Measurements from ENCODE around the gene AGAP1. TPM values are rescaled to one million over a fixed set of nuclear protein-coding genes. Genes with fewer than 3 reads are reported as not detected.

Gene AGAP1
- total RNA-seq, 2 donors from 2014 or later, result 32.8 to 34.7 TPM

DNA sequence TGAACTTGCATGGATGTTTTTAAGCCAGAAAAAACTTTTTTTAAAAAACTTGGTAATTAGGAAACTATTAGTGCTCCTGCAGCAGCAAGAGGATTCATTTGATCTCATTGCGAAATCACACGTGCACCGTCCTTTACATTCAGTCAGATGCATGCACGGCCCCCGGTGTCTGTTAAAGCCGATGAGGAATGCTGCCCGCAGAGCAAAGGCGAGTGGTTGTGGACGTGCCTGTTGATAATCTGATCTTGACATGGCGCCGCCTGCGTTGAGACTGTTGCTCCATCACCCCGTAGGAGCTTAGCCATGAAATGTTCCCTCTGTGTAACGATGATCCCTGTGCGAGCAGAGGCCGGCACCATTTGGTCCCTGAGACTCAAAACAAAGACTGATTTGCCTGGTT, 374.4 kb downstream of the AGAP1 start:
- Histone ChIP-seq H3K9me3 (ENCODE audit: control insufficient read depth, low read length) (no peaks in the 10 kb centered on the region), H3K4me3 (ENCODE audit: low read length) (no peak overlapping the region), H3K27ac (ENCODE audit: low read depth, low read length) (no peak overlapping the region), H3K9ac (ENCODE audit: extremely low read depth, low read length, poor library complexity, severe bottlenecking) (no peak overlapping the region), H3K4me1 (ENCODE audit: control insufficient read depth, insufficient read depth, low read length) (no peaks in the 10 kb centered on the region), H3K36me3 (ENCODE audit: control insufficient read depth, insufficient read depth, low read length) (no peaks in the 10 kb centered on the region), H3K27me3 (ENCODE audit: control insufficient read depth, insufficient read depth, low read length, poor library complexity, severe bottlenecking) (no peaks in the 10 kb centered on the region)
- Mint-ChIP-seq H3K9me3 (peaks cover 8% of the 10 kb centered on the region), H3K4me3 (no peak overlapping the region), H3K27me3 (ENCODE audit: insufficient read depth) (no peaks in the 10 kb centered on the region), H3K4me1 (peaks cover 3% of the 10 kb centered on the region), H3K27ac (no peak overlapping the region), H3K36me3 (ENCODE audit: low read depth) (peaks cover 11% of the 10 kb centered on the region)
- TF ChIP-seq, protein P1, sequence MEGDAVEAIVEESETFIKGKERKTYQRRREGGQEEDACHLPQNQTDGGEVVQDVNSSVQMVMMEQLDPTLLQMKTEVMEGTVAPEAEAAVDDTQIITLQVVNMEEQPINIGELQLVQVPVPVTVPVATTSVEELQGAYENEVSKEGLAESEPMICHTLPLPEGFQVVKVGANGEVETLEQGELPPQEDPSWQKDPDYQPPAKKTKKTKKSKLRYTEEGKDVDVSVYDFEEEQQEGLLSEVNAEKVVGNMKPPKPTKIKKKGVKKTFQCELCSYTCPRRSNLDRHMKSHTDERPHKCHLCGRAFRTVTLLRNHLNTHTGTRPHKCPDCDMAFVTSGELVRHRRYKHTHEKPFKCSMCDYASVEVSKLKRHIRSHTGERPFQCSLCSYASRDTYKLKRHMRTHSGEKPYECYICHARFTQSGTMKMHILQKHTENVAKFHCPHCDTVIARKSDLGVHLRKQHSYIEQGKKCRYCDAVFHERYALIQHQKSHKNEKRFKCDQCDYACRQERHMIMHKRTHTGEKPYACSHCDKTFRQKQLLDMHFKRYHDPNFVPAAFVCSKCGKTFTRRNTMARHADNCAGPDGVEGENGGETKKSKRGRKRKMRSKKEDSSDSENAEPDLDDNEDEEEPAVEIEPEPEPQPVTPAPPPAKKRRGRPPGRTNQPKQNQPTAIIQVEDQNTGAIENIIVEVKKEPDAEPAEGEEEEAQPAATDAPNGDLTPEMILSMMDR (conservative IDR thresholded peaks at IDR 0.05), result no peak
- no peak for DNase-seq
- WGBS, 2 experiments (ENCODE audit: insufficient coverage in 1 of 2, insufficient read length in 1 of 2), result 95 to 96% methylated on average over 15 to 16 of the region's 16 CpGs

DNA sequence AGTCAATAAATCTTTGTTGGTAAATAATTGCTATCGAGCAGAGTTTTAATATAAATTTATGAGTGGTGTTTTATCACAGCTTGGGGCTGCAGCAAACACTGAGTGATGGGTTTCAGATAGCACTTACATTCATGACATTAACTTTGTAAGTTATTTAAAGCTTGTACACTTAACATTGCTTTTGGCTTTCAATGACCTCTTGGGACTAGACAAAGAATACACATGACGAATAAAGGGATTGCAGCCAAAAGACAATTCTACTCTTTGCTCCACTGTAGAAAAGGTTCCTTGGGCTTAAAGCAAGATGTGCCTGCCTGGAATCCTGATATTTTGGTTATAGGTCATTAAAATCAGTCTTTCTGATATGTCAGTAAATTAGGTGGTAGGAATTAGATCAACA, 374.8 kb downstream of the AGAP1 start:
- Mint-ChIP-seq H3K27ac (no peak overlapping the region), H3K4me1 (peaks cover 3% of the 10 kb centered on the region), H3K9me3 (peaks cover 8% of the 10 kb centered on the region), H3K27me3 (ENCODE audit: insufficient read depth) (no peaks in the 10 kb centered on the region), H3K4me3 (no peak overlapping the region), H3K36me3 (ENCODE audit: low read depth) (peaks cover 11% of the 10 kb centered on the region)
- no peak for DNase-seq
- no peak overlapping the region for H3K9ac ChIP-seq (ENCODE audit: extremely low read depth, low read length, poor library complexity, severe bottlenecking)
- H3K9me3 ChIP-seq (ENCODE audit: control insufficient read depth, low read length), result no peaks in the 10 kb centered on the region
- TF ChIP-seq, protein P1 (conservative IDR thresholded peaks at IDR 0.05), result no peak
- H3K4me3 ChIP-seq (ENCODE audit: low read length), result no peak overlapping the region
- WGBS, 2 experiments (ENCODE audit: insufficient coverage in 1 of 2, insufficient read length in 1 of 2), result 90 to 100% methylated on average over 1 to 2 of the region's 2 CpGs
- H3K27me3 ChIP-seq (ENCODE audit: control insufficient read depth, insufficient read depth, low read length, poor library complexity, severe bottlenecking), result no peaks in the 10 kb centered on the region
- no peak overlapping the region for H3K27ac ChIP-seq (ENCODE audit: low read depth, low read length)
- no peaks in the 10 kb centered on the region for H3K36me3 ChIP-seq (ENCODE audit: control insufficient read depth, insufficient read depth, low read length)
- no peaks in the 10 kb centered on the region for H3K4me1 ChIP-seq (ENCODE audit: control insufficient read depth, insufficient read depth, low read length)

DNA sequence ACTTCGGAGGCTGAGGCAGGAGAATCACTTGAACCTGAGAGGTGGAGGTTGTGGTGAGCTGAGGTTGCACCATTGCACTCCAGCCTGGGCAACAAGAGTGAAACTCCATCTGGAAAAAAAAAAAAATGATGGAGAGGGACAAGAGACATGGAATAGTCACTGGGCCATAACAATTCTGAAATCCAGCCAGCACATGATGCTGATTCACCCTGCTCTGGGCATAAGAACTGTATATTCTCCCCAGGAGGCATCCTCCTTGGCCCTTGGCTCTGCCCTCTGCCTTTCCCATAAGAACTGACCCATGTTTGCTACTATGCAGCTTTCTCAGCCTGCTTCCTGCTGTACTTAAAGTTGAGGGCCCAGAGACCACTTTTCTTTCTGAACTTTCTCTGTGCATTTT, 376.7 kb downstream of the AGAP1 start:
- Histone ChIP-seq H3K27me3 (ENCODE audit: control insufficient read depth, insufficient read depth, low read length, poor library complexity, severe bottlenecking) (no peaks in the 10 kb centered on the region), H3K36me3 (ENCODE audit: control insufficient read depth, insufficient read depth, low read length) (no peaks in the 10 kb centered on the region), H3K27ac (ENCODE audit: low read depth, low read length) (no peak overlapping the region), H3K4me1 (ENCODE audit: control insufficient read depth, insufficient read depth, low read length) (no peaks in the 10 kb centered on the region), H3K4me3 (ENCODE audit: low read length) (no peak overlapping the region), H3K9ac (ENCODE audit: extremely low read depth, low read length, poor library complexity, severe bottlenecking) (no peak overlapping the region), H3K9me3 (ENCODE audit: control insufficient read depth, low read length) (no peaks in the 10 kb centered on the region)
- Mint-ChIP-seq H3K27me3 (ENCODE audit: insufficient read depth) (no peaks in the 10 kb centered on the region), H3K4me1 (no peaks in the 10 kb centered on the region), H3K9me3 (peaks cover 8% of the 10 kb centered on the region), H3K36me3 (ENCODE audit: low read depth) (peaks cover 11% of the 10 kb centered on the region), H3K27ac (no peak overlapping the region), H3K4me3 (no peak overlapping the region)
- TF ChIP-seq, protein P1 (conservative IDR thresholded peaks at IDR 0.05), result no peak
- DNase-seq, result no peak
- 92 to 98% methylated on average over 1 of the region's 1 CpG for WGBS, 2 experiments (ENCODE audit: insufficient coverage in 1 of 2, insufficient read length in 1 of 2)

Measured in endodermal cell (in vitro differentiated cells).